Left ventricle myocardium inferior (tissue), 1 donor: ENCODE data around the gene KRTAP9-9. TPM values are rescaled to one million over a fixed set of nuclear protein-coding genes. Genes with fewer than 3 reads are reported as not detected.
"Not testable (repeated sequence)": the region's sequence is repeated elsewhere in the genome, so short reads cannot be mapped to it uniquely, and the experiment has no call there.

ENCODE experiments used
- DNase-seq: peaks from one replicate; pipeline ENCODE4 v3.0.0-alpha.2; 2020
- H3K27ac ChIP-seq: fragments of 200-600 bp; replicated peaks from 2 replicates; pipeline ENCODE4 v1.8.0; 2021
- H3K27me3 ChIP-seq: fragments of 200-600 bp; 2 replicates; pipeline ENCODE4 v1.8.0; 2021; ENCODE audit warnings: low read depth
- H3K36me3 ChIP-seq: fragments of 200-600 bp; 2 replicates; pipeline ENCODE4 v1.8.0; 2021
- H3K4me1 ChIP-seq: fragments of 200-600 bp; 2 replicates; pipeline ENCODE4 v1.8.0; 2021
- H3K4me3 ChIP-seq: fragments of 200-600 bp; 2 replicates; pipeline ENCODE4 v1.8.0; 2021; ENCODE audit warnings: mild to moderate bottlenecking, moderate library complexity
- H3K9me3 ChIP-seq: fragments of 200-600 bp; replicated peaks from 2 replicates; pipeline ENCODE4 v1.8.0; 2021
- intact Hi-C: fragments of 100-400 bp; cut with micrococcal nuclease; formaldehyde crosslinking; loops from one replicate; pipeline ENCODE4 v1.11.0; 2022
- total RNA-seq: library from RNA; stranded (reverse); fragmentation: NEBNext Ultra II Directional; extraction: Animal tissue kit (Norgen Biotek cat#: 25700); gene quantifications from one replicate; pipeline ENCODE4 v1.2.1, GENCODE V29; 2021
- TF ChIP-seq, protein P1 (sequence below): fragments of 200-600 bp; IDR thresholded peaks from 2 replicates; pipeline ENCODE4 v1.8.0; 2021; ENCODE audit warnings: antibody characterized with exemption, mild to moderate bottlenecking, borderline replicate concordance
- donor health status: DM: no; HTN: yes; CAD: no; lungs with severe emphysema.

Gene KRTAP9-9
- total RNA-seq, 1 donor from 2014 or later, result not detected

DNA sequence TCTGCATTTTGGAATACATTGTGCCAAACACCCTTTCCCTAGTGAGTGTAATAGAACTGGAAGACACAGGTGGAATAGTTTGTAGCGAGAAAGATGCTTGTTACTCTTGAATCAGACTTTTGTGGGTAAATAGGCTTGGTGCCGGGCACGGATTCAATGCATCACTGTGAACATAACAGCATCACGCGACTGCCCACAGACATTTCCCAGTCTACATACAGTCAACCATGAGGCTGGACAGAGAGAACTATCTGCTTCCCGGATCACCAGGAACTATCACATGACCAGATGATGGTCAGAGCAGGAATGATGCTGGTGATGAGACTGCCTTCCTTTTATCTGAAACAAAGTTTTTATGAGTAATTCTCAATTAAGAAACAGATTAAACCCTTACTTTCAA is 29.1 kb upstream of the KRTAP9-9 start:
- H3K27ac ChIP-seq, result no peak overlapping the region
- no peaks in the 10 kb centered on the region for H3K9me3 ChIP-seq
- no peaks in the 10 kb centered on the region for H3K4me1 ChIP-seq
- no peak for DNase-seq
- no peaks in the 10 kb centered on the region for H3K36me3 ChIP-seq
- TF ChIP-seq, protein P1, sequence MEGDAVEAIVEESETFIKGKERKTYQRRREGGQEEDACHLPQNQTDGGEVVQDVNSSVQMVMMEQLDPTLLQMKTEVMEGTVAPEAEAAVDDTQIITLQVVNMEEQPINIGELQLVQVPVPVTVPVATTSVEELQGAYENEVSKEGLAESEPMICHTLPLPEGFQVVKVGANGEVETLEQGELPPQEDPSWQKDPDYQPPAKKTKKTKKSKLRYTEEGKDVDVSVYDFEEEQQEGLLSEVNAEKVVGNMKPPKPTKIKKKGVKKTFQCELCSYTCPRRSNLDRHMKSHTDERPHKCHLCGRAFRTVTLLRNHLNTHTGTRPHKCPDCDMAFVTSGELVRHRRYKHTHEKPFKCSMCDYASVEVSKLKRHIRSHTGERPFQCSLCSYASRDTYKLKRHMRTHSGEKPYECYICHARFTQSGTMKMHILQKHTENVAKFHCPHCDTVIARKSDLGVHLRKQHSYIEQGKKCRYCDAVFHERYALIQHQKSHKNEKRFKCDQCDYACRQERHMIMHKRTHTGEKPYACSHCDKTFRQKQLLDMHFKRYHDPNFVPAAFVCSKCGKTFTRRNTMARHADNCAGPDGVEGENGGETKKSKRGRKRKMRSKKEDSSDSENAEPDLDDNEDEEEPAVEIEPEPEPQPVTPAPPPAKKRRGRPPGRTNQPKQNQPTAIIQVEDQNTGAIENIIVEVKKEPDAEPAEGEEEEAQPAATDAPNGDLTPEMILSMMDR, result no peak
- H3K27me3 ChIP-seq, result peaks cover 53% of the 10 kb centered on the region
- H3K4me3 ChIP-seq, result no peak overlapping the region
- intact Hi-C loops, result no loop called here

DNA sequence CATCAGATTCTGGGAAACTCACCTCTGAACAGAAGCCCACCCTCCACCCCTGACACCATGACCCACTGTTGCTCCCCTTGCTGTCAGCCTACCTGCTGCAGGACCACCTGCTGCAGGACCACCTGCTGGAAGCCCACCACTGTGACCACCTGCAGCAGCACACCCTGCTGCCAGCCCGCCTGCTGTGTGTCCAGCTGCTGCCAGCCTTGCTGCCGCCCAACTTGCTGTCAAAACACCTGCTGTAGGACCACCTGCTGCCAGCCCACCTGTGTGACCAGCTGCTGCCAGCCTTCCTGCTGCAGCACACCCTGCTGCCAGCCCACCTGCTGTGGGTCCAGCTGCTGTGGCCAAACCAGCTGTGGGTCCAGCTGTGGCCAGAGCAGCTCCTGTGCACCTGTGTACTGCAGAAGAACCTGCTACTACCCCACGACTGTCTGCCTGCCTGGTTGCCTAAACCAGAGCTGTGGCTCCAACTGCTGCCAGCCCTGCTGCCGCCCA is 28.5 kb upstream of the KRTAP9-9 start, which contains the start of gene KRTAP9-2:
Gene KRTAP9-2 (plus strand): TSS at position 51 of the 498 bp plus-strand sequence. CDS start 7 bp downstream, at position 58.
- intact Hi-C loops, H3K9me3 ChIP-seq, H3K27ac ChIP-seq, DNase-seq, H3K4me1 ChIP-seq, H3K36me3 ChIP-seq, H3K4me3 ChIP-seq: not testable (repeated sequence)
- peaks cover 54% of the 10 kb centered on the region for H3K27me3 ChIP-seq

- DNase-seq, result no peak
- Histone ChIP-seq H3K4me3 (no peak overlapping the region), H3K36me3 (no peaks in the 10 kb centered on the region), H3K27me3 (peaks cover 75% of the 10 kb centered on the region), H3K27ac (no peak overlapping the region), H3K9me3 (no peaks in the 10 kb centered on the region), H3K4me1 (no peaks in the 10 kb centered on the region)
- TF ChIP-seq, protein P1, result no peak
- intact Hi-C loops, result no loop called here
Measured at GRCh38 chr17:41230094-41230493, 25.1 kb upstream of the KRTAP9-9 start.

- Histone ChIP-seq H3K9me3 (no peaks in the 10 kb centered on the region), H3K36me3 (no peaks in the 10 kb centered on the region), H3K27ac (no peak overlapping the region), H3K4me3 (no peak overlapping the region), H3K4me1 (no peaks in the 10 kb centered on the region), H3K27me3 (peaks cover 66% of the 10 kb centered on the region)
- TF ChIP-seq, protein P1, result no peak
- intact Hi-C loops, result no loop called here
- no peak for DNase-seq
Measured at GRCh38 chr17:41231731-41232130, 23.5 kb upstream of the KRTAP9-9 start.

GRCh38 chr17:41232399-41233105 is 22.6 kb upstream of the KRTAP9-9 start, which contains the start of gene KRTAP9-3:
KRTAP9-3 (plus strand) TSS chr17:41232449; CDS start chr17:41232502, 53 bp downstream.
- H3K27me3 ChIP-seq, result peaks cover 65% of the 10 kb centered on the region
- H3K36me3 ChIP-seq, H3K27ac ChIP-seq, intact Hi-C loops, H3K9me3 ChIP-seq, DNase-seq, H3K4me1 ChIP-seq, H3K4me3 ChIP-seq: not testable (repeated sequence)

- H3K4me1 ChIP-seq, H3K4me3 ChIP-seq, H3K27ac ChIP-seq, H3K36me3 ChIP-seq, H3K9me3 ChIP-seq, DNase-seq, intact Hi-C loops: not testable (repeated sequence)
- H3K27me3 ChIP-seq, result peaks cover 48% of the 10 kb centered on the region
Measured at GRCh38 chr17:41237116-41237515, 18.1 kb upstream of the KRTAP9-9 start.

- H3K9me3 ChIP-seq, H3K4me3 ChIP-seq, H3K36me3 ChIP-seq, intact Hi-C loops, H3K27ac ChIP-seq, H3K4me1 ChIP-seq, DNase-seq: not testable (repeated sequence)
- peaks cover 40% of the 10 kb centered on the region for H3K27me3 ChIP-seq
Measured at GRCh38 chr17:41237949-41238437, 17.2 kb upstream of the KRTAP9-9 start, which contains the start of gene KRTAP9-8. KRTAP9-8 (plus strand) TSS chr17:41237999; CDS start chr17:41238052, 53 bp downstream.

- H3K27ac ChIP-seq, H3K4me3 ChIP-seq, H3K36me3 ChIP-seq, intact Hi-C loops, H3K4me1 ChIP-seq, H3K9me3 ChIP-seq, DNase-seq: not testable (repeated sequence)
- peaks cover 34% of the 10 kb centered on the region for H3K27me3 ChIP-seq
Measured at GRCh38 chr17:41246995-41247787, 8.0 kb upstream of the KRTAP9-9 start.

DNA sequence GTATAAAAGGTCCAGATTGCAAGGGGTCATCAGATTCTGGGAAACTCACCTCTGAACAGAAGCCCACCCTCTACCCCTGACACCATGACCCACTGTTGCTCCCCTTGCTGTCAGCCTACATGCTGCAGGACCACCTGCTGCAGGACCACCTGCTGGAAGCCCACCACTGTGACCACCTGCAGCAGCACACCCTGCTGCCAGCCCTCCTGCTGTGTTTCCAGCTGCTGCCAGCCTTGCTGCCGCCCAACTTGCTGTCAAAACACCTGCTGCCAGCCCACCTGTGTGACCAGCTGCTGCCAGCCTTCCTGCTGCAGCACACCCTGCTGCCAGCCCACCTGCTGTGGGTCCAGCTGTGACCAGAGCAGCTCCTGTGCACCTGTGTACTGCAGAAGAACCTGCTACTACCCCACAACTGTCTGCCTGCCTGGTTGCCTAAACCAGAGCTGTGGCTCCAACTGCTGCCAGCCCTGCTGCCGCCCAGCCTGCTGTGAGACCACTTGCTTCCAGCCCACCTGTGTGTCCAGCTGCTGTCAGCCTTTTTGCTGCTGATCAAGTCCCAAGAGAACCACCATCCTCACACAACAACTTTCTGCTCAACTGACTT is 5.4 kb upstream of the KRTAP9-9 start, which contains the start of gene KRTAP9-4:
Gene KRTAP9-4 (plus strand): TSS at position 51 of the 604 bp plus-strand sequence. CDS start 34 bp downstream, at position 85.
- H3K27me3 ChIP-seq, result peaks cover 59% of the 10 kb centered on the region
- intact Hi-C loops, DNase-seq, H3K4me3 ChIP-seq, H3K36me3 ChIP-seq, H3K9me3 ChIP-seq, H3K4me1 ChIP-seq, H3K27ac ChIP-seq: not testable (repeated sequence)
